B cell (primary cell): ENCODE results near the gene NSUN7.

ENCODE experiments used
- CTCF ChIP-seq: fragments of 200-600 bp; IDR thresholded peaks from one replicate; pipeline ENCODE4 v1.8.0; 2022; ENCODE audit warnings: antibody characterized with exemption, mild to moderate bottlenecking
- EZH2 ChIP-seq: IDR thresholded peaks from 2 replicates; pipeline ENCODE4 v1.6.1; 2012; ENCODE audit warnings: borderline replicate concordance, low read depth, mild to moderate bottlenecking, moderate library complexity, low read length; ENCODE audit not compliant: insufficient read depth, poor library complexity, severe bottlenecking

- TF ChIP-seq CTCF (no peak), EZH2 (no peak)
Observed at GRCh38 chr4:40844261-40844660, 94.5 kb downstream of the NSUN7 start.
